ENCODE results near the gene C2orf76. TPM values are rescaled to one million over a fixed set of nuclear protein-coding genes. Genes with fewer than 3 reads are reported as not detected.
"Not testable (repeated sequence)": the region's sequence is repeated elsewhere in the genome, so short reads cannot be mapped to it uniquely, and the experiment has no call there.

Gene C2orf76
- total RNA-seq, 1 donor from 2014 or later, result 10.3 TPM

GRCh38 chr2:119393971-119394748 lies 27.5 kb upstream of the C2orf76 start:
- Mint-ChIP-seq H3K36me3 (ENCODE audit: low read depth) (no peaks in the 10 kb centered on the region), H3K4me1 (ENCODE audit: low read depth) (no peaks in the 10 kb centered on the region), H3K9me3 (no peaks in the 10 kb centered on the region), H3K27ac (no peak overlapping the region), H3K4me3 (no peak overlapping the region), H3K27me3 (ENCODE audit: insufficient read depth) (peaks cover 18% of the 10 kb centered on the region)
- DNase-seq (ENCODE audit: low spot score), result no peak
- intact Hi-C loops (cut with micrococcal nuclease), result no loop called here

GRCh38 chr2:119389615-119390306 lies 23.1 kb upstream of the C2orf76 start:
- H3K4me1 Mint-ChIP-seq (ENCODE audit: low read depth), result peaks cover 10% of the 10 kb centered on the region
- no peak overlapping the region for H3K4me3 Mint-ChIP-seq
- intact Hi-C loops (cut with micrococcal nuclease), result no loop called here

DNA sequence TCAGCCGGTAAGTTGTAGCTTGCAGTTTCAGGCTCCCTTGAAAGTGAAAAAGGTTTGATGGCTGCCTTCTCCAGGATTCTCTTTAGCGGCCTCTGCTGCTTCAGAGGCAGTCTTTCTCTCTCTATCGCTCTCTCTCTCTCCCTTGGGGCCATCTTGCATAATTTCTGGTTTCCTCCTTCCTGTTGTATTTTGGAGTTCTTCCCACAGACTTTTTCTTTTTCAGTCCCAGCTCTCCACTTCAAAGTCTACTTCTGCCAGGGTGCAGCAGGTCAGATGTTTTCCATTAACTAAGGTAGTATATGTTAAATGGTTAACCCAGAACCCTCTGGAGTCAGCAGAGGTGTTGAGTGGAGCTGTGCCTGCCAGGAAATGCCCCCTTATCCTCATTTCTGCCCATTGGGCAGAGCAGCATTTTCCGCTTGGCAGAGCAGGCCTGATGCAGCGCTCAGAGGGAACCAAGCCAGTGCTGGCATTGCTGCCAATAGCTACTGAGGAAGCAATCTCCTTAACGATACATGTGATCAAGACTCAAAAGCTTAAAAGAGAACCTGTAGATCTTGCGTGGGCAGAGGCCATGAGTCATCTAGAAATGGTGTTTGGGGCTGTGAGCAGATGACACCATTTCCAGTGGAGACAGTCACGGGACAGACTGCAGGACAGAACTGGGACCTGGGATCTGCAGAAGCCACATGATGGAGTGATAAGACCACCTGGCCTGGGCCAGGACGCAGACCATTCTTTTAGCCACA lies 20.9 kb upstream of the C2orf76 start:
- intact Hi-C loops (cut with micrococcal nuclease), result loop anchor here (1.0 kb wide), 1 partner anchor 20 kb away; no protein-coding TSS in a partner anchor
- H3K4me1 Mint-ChIP-seq (ENCODE audit: low read depth), result peaks cover 10% of the 10 kb centered on the region
- H3K9me3 Mint-ChIP-seq, result no peaks in the 10 kb centered on the region
- H3K36me3 Mint-ChIP-seq (ENCODE audit: low read depth), result no peaks in the 10 kb centered on the region
- H3K27ac Mint-ChIP-seq, result peak overlapping the region; percentile 34
- H3K27me3 Mint-ChIP-seq (ENCODE audit: insufficient read depth), result peaks cover 23% of the 10 kb centered on the region
- H3K4me3 Mint-ChIP-seq, result no peak overlapping the region
- no peak for DNase-seq (ENCODE audit: low spot score)

More at GRCh38 chr2:119389615-119390306, 23.1 kb upstream of the C2orf76 start:
- Mint-ChIP-seq H3K27ac (no peak overlapping the region), H3K27me3 (ENCODE audit: insufficient read depth) (peaks cover 19% of the 10 kb centered on the region), H3K9me3 (no peaks in the 10 kb centered on the region), H3K36me3 (ENCODE audit: low read depth) (no peaks in the 10 kb centered on the region)
- DNase-seq (ENCODE audit: low spot score), result no peak

DNA sequence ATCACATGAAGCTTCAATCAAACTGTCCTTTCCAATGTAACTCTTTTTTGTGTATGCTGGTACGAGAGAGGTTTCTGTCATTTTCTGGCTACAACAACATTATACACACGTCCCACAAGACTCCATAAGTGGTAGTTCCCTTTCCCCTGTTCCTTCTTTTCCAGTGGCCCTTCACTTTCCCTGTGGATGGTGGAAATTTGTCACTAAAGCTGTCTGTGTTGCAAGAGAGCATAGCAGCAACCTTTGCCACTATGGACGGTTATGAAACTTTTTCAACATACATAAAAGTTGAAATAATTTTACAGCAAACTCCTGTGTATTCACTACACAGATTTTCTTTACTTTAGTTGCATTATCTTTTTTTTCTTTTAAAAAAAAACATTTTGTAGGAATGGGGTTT lies 18.8 kb upstream of the C2orf76 start:
- Mint-ChIP-seq H3K4me3 (no peak overlapping the region), H3K27ac (no peak overlapping the region), H3K9me3 (no peaks in the 10 kb centered on the region), H3K27me3 (ENCODE audit: insufficient read depth) (peaks cover 35% of the 10 kb centered on the region), H3K4me1 (ENCODE audit: low read depth) (peaks cover 10% of the 10 kb centered on the region), H3K36me3 (ENCODE audit: low read depth) (no peaks in the 10 kb centered on the region)
- DNase-seq (ENCODE audit: low spot score), result no peak
- intact Hi-C loops (cut with micrococcal nuclease), result no loop called here

DNA sequence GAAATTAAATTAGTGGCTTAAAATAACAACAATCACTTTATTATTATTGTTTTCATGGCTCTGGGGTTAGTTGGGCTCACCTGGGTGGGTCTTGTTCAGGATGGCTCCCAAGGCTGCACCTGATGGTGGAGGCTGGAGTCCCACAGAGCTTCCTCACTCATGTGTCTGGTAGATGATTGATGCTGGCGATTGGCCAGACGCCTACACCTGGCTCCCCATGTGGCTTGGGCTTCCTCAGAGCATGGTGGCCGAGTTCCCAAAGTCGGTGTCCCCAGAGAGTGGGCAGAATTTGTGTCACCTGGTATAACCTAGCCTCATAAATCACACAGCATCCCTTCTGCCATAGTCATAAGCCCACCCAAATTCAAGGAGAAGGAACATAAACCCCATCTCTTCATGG lies 18.3 kb upstream of the C2orf76 start:
- intact Hi-C loops (cut with micrococcal nuclease), result no loop called here
- Mint-ChIP-seq H3K9me3 (no peaks in the 10 kb centered on the region), H3K4me3 (no peak overlapping the region), H3K4me1 (ENCODE audit: low read depth) (peaks cover 10% of the 10 kb centered on the region), H3K27ac (no peak overlapping the region), H3K27me3 (ENCODE audit: insufficient read depth) (peaks cover 37% of the 10 kb centered on the region), H3K36me3 (ENCODE audit: low read depth) (no peaks in the 10 kb centered on the region)
- DNase-seq (ENCODE audit: low spot score), result no peak

DNA sequence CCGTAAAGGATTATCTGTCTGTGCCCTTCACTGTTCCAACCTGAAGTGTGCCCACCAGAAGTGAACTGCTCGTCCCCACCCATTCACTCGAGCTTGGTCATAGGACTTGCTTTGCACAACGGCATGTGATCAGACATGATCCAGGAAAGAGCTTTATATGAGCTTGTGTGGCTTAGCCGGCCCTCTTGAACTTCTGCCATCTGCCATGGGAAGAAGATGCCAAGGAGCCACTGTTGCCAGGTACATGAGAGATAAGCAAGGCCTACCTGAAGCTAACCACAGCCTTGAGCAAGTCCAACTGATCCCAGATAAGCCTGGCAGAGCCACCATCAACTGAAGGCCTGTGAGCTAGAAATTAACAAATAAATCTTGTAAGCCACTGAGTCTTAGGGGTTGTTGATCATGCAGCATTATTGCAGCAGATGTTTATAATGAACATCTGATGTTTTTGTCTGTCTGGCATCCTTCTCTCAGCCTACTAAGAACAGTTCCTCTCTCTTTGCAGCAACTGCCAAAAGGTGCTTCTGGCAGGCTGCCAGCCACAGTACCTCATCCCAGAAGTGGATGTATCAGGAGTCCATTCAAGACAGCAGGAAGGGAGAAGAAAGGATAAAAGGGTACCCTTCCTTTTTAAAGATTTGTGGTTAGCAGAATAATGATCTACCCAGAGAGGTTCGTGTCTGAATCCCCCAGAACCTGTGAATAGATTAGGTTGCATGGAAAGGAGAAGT lies 16.9 kb upstream of the C2orf76 start:
- DNase-seq (ENCODE audit: low spot score), result no peak
- H3K4me3 Mint-ChIP-seq, result no peak overlapping the region
- peaks cover 10% of the 10 kb centered on the region for H3K4me1 Mint-ChIP-seq (ENCODE audit: low read depth)
- H3K9me3 Mint-ChIP-seq, result no peaks in the 10 kb centered on the region
- H3K27ac Mint-ChIP-seq, result no peak overlapping the region
- H3K36me3 Mint-ChIP-seq (ENCODE audit: low read depth), result no peaks in the 10 kb centered on the region
- H3K27me3 Mint-ChIP-seq (ENCODE audit: insufficient read depth), result peaks cover 36% of the 10 kb centered on the region
- intact Hi-C loops (cut with micrococcal nuclease), result no loop called here

DNA sequence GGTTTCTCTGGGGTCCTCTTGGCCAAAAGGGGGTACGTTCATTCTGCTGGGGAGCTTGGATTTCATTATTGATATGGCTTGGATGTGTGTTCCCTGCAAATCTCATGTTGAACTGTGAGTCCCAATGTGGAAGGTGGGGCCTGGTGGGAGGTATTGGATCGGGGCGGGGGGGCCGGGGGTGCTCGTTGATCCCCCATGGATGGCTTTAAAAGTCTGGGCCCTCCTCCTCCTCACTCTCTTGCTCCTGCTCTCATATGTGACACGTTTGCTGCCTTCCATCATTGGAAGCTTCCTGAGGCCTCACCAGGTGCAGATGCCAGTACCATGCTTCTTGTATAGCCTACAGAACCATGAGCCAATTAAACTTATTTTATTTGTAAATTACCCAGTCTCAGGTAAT lies 11.9 kb upstream of the C2orf76 start:
- H3K27me3 Mint-ChIP-seq (ENCODE audit: insufficient read depth), result peaks cover 24% of the 10 kb centered on the region
- H3K9me3 Mint-ChIP-seq, result no peaks in the 10 kb centered on the region
- H3K4me3 Mint-ChIP-seq, result no peak overlapping the region
- H3K36me3 Mint-ChIP-seq (ENCODE audit: low read depth), result peaks cover 15% of the 10 kb centered on the region
- H3K4me1 Mint-ChIP-seq (ENCODE audit: low read depth), result no peaks in the 10 kb centered on the region
- intact Hi-C loops (cut with micrococcal nuclease), result no loop called here
- no peak for DNase-seq (ENCODE audit: low spot score)
- no peak overlapping the region for H3K27ac Mint-ChIP-seq

DNA sequence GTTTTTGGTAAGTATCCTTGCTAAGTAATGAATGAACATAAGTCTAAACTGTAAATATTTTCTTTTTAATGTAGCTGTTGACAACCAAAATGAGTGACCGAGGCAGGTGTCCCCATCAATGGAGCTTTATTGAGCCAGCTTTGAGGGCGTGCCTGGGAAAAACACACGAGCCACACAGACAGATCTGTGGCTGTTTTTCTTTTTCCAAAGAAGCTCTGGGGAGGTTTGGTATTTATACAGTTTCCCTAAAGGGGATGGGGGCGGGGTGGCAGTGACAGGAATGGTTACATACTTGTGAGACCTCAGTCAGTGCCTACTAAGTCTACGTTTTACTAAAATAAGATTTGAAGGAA lies 11.3 kb upstream of the C2orf76 start:
- Mint-ChIP-seq H3K36me3 (ENCODE audit: low read depth) (peaks cover 20% of the 10 kb centered on the region), H3K4me1 (ENCODE audit: low read depth) (no peaks in the 10 kb centered on the region), H3K9me3 (no peaks in the 10 kb centered on the region), H3K4me3 (no peak overlapping the region), H3K27me3 (ENCODE audit: insufficient read depth) (peaks cover 21% of the 10 kb centered on the region), H3K27ac (no peak overlapping the region)
- no peak for DNase-seq (ENCODE audit: low spot score)
- intact Hi-C loops (cut with micrococcal nuclease), result no loop called here

GRCh38 chr2:119377294-119377992 lies 10.8 kb upstream of the C2orf76 start:
- Mint-ChIP-seq H3K9me3 (no peaks in the 10 kb centered on the region), H3K36me3 (ENCODE audit: low read depth) (peaks cover 25% of the 10 kb centered on the region), H3K4me1 (ENCODE audit: low read depth) (no peaks in the 10 kb centered on the region), H3K27ac (no peak overlapping the region), H3K27me3 (ENCODE audit: insufficient read depth) (peaks cover 21% of the 10 kb centered on the region), H3K4me3 (no peak overlapping the region)
- DNase-seq (ENCODE audit: low spot score), result no peak
- intact Hi-C loops (cut with micrococcal nuclease), result no loop called here

- peaks cover 31% of the 10 kb centered on the region for H3K36me3 Mint-ChIP-seq (ENCODE audit: low read depth)
- intact Hi-C loops (cut with micrococcal nuclease), result no loop called here
- no peak overlapping the region for H3K27ac Mint-ChIP-seq
- no peak for DNase-seq (ENCODE audit: low spot score)
- no peak overlapping the region for H3K4me3 Mint-ChIP-seq
- no peaks in the 10 kb centered on the region for H3K9me3 Mint-ChIP-seq
- no peaks in the 10 kb centered on the region for H3K4me1 Mint-ChIP-seq (ENCODE audit: low read depth)
- peaks cover 16% of the 10 kb centered on the region for H3K27me3 Mint-ChIP-seq (ENCODE audit: insufficient read depth)
These were observed 10.2 kb upstream of the C2orf76 start for GRCh38 chr2:119376810-119377209.

DNA sequence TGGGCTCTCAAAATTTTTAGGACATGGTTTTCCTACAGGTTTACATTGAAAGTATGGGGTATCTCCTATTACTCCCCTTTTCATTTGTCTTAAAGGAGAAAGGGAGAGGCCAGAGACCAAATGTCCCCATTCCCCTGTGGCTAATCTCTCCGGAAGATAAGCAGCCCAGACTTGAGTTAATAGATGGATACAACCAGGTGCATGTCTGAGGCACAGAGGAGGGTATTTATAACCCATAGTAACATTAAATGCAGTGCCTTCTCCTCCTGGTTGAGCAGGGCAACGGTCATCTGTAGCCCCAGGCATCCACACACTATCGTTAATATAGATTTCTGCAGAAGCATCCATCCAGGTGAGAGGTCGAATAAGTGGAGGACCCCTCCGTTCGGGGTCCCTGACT lies 9.8 kb upstream of the C2orf76 start:
- H3K4me3 Mint-ChIP-seq; H3K27ac Mint-ChIP-seq; H3K9me3 Mint-ChIP-seq; intact Hi-C loops (cut with micrococcal nuclease); DNase-seq (ENCODE audit: low spot score); H3K4me1 Mint-ChIP-seq (ENCODE audit: low read depth): not testable (repeated sequence)
- Mint-ChIP-seq H3K36me3 (ENCODE audit: low read depth) (peaks cover 33% of the 10 kb centered on the region), H3K27me3 (ENCODE audit: insufficient read depth) (peaks cover 13% of the 10 kb centered on the region)

Measured in activated T-helper 1 cell treated with anti-CD3 and anti-CD28 coated beads, Interleukin-12 subunit alpha, Interleukin-12 subunit beta, Interleukin-2, Interleukin-4 antibody, amounts not matched to agents 30 ng/mL and 10 ng/mL and 1 ng/mL, durations not matched to agents 14 hours and 24 hours and 36 hours (primary cell).